GM19238 (cell line): ENCODE results near the gene LRMDA.

Experiments used
- DNase-seq: peaks from one replicate; pipeline ENCODE4 v3.0.0; 2011; ENCODE audit warnings: low spot score; ENCODE audit not compliant: insufficient read length

The LRMDA gene

GRCh38 chr10:75899816-75900390 lies 468.5 kb downstream of the LRMDA start:
- no peak for DNase-seq

DNA sequence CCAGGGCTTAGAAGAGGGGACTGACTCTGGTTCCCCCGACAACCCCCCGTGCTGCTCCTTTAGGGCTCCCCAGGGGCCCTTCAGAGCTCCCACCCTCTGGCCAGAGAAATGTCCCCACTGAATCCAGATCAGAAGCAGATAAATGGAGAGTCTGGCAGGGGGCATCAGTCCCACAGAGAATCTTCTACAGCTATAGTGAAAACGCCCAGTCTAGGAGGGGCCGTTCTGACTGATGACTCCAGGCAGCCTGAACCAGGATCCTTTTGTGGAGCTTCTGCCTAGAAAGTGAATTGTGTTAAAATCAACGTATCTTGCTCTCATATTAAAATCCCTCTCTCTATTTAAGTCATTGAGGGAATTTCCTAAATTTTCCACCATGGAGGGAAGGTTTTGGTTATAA lies 471.4 kb downstream of the LRMDA start:
- no peak for DNase-seq

DNA sequence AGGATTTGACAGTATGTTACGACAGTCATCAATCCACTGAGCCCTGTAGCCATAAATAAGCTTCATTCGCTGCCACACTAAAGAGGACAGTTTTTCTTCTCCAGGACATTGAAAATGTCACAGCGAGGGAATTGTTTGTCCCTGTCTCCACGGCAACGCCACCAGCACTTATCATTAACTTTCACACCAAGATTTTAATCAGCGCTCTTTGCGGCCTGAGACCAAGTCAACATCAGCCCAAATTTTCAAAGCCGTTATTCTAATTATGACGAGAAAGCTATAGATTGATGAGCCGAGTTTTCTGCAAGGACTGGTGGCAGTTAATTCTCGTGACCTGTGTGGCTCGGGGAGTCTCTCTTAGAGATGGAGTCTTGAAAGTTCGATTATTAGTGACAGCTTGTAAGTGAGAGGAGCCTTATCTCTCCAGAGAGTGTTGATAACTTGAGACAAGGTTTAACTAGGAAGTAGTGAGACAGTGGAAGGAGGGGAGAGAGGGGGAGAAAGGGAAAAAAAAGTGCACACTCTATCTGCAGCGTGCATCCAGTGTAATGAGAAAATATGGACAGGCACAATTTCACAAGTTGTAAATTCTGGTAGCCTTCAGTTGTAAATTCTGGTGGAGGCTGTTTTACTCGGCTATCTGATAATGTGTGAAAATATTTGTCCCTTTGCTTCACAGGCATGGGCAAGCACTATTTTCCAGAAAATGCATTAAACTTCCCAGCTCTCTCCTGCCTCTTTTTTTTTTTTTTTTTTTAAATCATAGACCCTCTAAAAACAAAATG lies 473.3 kb downstream of the LRMDA start:
- DNase-seq: no peak

DNA sequence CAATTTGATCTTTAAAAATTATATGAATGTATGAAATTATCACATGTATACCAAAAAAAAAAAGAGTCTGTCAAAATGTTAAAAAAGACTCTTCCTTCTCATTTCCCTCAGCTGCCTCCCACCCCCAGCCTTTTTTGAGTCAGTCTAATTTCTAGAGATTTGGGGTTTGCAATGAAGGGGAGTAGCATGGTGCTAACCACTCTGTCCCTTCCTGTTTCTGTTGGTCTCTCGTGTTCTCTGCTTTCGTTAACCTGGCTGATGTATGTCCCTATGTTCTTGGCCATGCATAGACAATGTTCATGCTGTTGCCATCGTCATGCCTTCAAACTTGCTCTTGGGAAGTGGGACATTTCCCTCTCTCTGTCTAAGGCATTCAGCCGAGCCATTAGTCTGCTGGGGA lies 474.1 kb downstream of the LRMDA start:
- no peak for DNase-seq

GRCh38 chr10:75910032-75910431 lies 478.6 kb downstream of the LRMDA start:
- DNase-seq: no peak

DNA sequence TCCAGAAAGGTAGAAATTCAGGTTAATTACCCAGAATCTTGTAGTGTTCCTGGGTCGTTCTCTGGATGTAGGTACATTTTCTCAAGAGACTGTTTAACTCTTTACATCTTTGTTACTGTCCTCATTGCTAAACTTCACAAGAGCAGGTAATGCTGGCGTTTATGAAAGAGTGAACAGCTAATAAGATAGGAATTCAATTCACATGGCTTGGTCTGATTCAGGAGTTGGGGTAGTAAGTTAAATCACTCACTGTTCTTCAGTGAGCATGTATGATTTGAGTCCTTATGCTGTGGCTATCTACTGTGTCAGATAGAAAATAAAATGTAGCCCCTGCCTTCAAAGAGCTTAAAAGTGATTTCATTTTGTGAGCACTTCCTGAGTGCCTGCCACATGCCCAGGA lies 480.0 kb downstream of the LRMDA start:
- no peak for DNase-seq

DNA sequence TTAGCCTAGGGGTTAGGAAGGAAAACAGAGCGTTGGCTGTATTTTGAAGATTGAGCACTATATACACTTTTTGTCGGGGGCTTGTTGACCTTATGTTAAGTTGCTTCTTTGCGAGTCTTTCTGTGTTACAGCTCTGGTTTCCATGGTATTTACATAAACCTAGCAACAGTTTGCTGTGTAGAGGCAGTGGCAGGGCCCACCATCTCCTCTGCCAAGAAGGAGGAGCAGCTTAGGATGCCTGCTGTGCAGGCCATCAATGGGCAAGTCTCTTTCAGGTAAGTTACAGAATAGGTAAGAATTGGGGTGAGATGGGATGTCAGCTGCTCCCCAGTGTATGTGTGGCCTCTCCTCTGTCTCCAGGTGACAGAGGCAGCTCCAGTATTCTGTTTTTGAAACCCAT lies 485.5 kb downstream of the LRMDA start:
- DNase-seq: no peak

- no peak for DNase-seq
These were observed 488.5 kb downstream of the LRMDA start for GRCh38 chr10:75919913-75920312.

DNA sequence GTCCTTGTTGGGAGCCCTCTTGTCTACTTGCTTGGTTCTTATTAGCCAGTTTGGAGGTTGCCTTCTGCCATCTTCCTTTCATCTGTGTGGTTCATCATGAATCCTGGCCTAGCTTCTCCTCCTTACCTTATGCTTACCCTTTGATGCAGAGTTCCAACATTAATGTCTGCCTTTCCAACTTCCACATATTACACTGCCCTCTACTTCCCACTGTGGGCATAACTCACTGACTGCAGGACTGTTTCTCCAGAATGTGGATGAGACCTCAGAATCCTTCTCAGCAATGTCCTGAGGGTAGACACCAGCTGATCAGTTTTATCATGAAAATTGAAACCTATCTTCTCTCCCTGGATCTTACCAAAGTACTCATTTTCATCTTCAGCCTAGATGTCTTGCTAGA lies 491.0 kb downstream of the LRMDA start:
- DNase-seq: no peak

DNA sequence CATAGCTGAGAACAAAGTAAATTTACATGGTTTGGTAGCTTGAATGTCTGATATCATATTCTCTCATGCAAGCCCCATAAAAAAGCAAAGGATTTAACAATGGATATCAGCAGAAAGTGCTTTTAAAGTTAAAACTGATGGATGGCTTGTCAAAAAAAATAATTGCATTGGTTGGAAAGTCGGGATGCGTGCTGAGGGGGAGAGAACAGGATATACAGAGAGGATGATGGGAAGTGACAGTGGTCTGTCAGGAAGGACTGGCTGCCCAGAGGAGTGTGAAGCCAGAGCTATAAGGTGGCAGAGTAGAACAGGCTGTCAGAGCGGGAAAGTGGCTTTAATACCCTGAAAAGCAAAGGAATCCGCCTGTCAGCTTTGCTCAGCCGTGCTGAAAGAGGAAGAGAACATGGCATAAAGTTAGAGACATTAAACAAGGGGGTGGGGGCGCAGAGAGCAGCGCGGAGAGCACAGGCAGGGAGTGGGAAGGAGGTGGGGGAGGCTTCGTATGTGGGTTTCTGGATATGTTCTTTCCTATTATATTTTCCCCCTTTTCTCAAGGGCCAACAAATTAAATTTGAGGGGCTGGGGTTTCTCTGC lies 493.0 kb downstream of the LRMDA start:
- DNase-seq: no peak

DNA sequence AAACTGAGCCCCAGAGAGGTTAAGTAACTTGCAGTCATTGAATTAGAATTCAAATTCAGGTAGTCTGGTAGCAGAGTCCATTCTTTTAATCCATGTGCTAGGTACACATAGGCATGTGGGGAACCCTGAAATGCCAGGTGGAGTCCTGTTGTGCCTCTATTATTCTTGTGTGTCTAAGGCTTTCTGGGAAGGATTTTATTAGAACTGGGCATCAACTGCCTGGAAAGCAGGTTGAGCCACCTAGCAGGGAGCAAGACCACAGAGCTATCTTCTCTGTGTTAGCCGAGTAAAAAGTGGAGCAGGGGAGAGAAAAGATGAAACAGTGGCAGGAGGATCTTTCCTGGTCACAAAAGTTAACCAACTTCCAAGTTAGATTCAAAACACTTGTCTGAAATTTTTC lies 494.6 kb downstream of the LRMDA start:
- DNase-seq: no peak

GRCh38 chr10:75926763-75927162 lies 495.3 kb downstream of the LRMDA start:
- DNase-seq: no peak

DNA sequence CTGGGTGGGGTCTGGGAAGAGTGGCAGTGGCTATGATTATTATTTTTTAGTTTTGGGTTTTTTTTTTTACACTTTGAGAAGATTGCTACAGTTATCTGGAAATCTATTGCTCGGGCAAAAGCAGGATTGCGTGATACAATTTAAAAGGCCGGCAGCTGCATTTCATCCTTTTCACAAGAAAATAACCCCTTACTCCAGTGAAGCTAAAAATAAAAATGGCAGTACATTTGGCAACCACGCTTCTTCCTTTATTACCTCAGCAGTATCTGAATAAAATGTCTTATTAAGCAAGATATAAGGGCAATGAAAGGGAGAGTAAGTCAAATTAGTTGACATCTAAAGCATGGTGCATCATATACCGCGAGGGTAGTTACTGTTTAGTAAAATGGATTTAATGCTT lies 496.8 kb downstream of the LRMDA start:
- DNase-seq: no peak

DNA sequence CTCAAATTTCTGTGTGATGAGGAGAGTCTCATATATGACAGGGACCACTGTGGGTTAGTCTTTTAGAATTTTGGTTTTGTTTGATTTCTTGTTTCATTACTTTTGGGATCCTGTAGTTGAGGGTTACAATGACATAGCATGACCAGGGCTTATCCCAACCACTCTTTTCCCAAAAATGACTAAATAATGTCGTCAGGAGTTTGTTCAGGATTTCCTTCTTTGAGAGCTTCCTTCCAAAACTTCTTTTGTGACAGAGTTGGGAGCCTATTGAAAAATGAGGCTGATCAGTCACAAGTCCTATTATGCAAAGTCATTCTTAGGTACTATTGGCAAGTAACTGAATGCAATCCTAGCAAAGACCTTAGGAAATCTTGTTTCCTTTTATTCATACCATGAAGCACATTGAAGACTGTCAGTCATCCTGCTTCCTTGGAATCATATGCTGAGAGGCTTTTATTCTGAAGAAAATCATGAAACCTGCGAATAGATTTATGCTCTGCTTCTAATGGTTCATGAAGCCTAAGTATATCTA lies 498.3 kb downstream of the LRMDA start:
- DNase-seq: no peak

DNA sequence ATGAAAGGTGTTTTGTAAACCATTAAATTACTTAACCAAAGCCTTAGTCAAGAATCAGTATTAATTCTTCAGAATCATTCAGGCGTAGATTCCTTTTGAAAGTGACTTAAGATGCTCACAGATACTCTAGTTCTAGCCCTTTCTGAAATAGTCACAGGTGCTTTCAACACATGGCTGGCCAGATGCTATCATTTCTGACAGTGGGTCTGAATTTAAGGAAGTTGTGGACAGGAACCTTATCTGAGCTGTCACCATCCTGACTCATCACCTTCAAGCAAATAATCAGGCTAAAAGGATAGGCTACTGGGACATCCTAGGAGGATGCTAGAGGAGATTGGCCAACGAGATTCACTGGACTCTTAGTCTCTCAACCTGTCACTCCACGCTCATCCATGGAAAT lies 501.5 kb downstream of the LRMDA start:
- DNase-seq: no peak

- no peak for DNase-seq
These were observed 503.8 kb downstream of the LRMDA start for GRCh38 chr10:75935240-75935639.

GRCh38 chr10:75935650-75936400 lies 504.4 kb downstream of the LRMDA start:
- no peak for DNase-seq

GRCh38 chr10:75936841-75937240 lies 505.4 kb downstream of the LRMDA start:
- no peak for DNase-seq

DNA sequence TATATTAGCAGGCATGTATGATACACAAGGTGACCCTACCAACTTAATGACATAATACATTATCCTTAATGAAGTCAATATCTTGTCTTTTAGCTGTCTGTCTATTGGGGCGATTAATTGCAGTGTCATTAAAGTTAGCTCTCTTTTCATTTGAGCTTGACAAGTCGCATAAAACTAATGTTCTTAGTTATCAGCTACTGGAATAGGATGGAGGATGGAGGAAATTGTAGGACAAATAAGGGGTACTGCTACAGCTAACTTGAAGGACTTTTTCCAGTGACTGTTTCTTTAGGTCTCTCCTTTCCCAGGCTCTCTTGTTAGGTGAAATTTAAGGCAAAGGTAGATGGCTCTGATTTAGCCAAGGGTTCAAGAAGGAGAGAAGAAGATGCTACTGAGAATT lies 506.4 kb downstream of the LRMDA start:
- DNase-seq: no peak

- no peak for DNase-seq
These were observed 507.1 kb downstream of the LRMDA start for GRCh38 chr10:75938380-75939122.

DNA sequence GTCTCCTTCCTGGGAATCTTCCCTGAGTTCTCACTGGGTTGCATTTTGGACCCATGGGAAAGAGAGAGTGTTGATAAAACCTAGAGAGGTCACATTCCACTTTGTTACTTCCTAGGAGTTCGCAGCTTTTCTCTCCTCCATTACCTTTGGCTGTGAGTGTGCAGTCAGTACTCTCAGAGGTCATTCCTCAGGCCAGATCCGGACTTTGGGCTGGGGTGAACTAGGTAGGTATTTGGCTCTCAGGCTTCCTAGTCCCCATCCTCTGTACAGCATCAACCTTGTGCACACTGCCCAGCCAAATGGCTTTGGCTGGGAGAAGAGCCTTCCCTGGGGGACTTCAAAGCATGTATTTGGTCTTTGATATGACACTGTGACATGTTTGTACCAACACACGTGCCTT lies 508.1 kb downstream of the LRMDA start:
- DNase-seq: no peak
